ENCODE measurements around the gene CLCN3. TPM values are rescaled to one million over a fixed set of nuclear protein-coding genes. Genes with fewer than 3 reads are reported as not detected.

The CLCN3 gene
- total and polyA plus RNA-seq, 7 donors = 7.9 to 32.3 (median 24.3) TPM

- DNase-seq = peak; percentile 92 to 95
- WGBS, 3 donors = 0 to 1% (median 0%) methylated on average over 36 to 46 of the region's 46 CpGs
- Histone ChIP-seq H3K27me3 (ENCODE audit: insufficient read depth in 3 of 3, low read length in 2 of 3) (no peaks in the 10 kb centered on the region), H3K27ac (peak within 1 kb of the TSS; percentile 63), H3K4me1 (peaks cover 10% of the 10 kb centered on the region), H3K9me3 (no peaks in the 10 kb centered on the region), H3K4me3 (peak within 1 kb of the TSS; percentile 87), H3K36me3 (ENCODE audit: insufficient read depth in 1 of 2, low read depth in 1 of 2) (peaks cover 0 to 9% of the 10 kb centered on the region in 2 donors)
- ATAC-seq = peak; percentile 90 to 99 (median 98)
- no peak for TF ChIP-seq CTCF (IDR thresholded peaks at IDR 0.05)
- intact Hi-C loops (cut with DNase I) = no loop called here
These were observed 137.3 kb downstream of the CLCN3 start, which contains the start of gene HPF1 for GRCh38 chr4:169757575-169758184. Gene HPF1 (minus strand): TSS chr4:169757944. CDS start chr4:169757877, 67 bp downstream.

GRCh38 chr4:169758401-169758962 is 138.1 kb downstream of the CLCN3 start:
- H3K36me3 ChIP-seq (ENCODE audit: insufficient read depth in 1 of 2, low read depth in 1 of 2) = peaks cover 0 to under 1% of the 10 kb centered on the region in 2 donors
- peak in 1 of 4 donors; percentile 3 for ATAC-seq

GRCh38 chr4:169761846-169762245 is 141.5 kb downstream of the CLCN3 start:
- 59 to 61% (median 60%) methylated on average over 4 of the region's 4 CpGs for WGBS, 3 donors
- Histone ChIP-seq H3K36me3 (ENCODE audit: insufficient read depth in 1 of 2, low read depth in 1 of 2) (no peaks in the 10 kb centered on the region), H3K27me3 (ENCODE audit: insufficient read depth in 3 of 3, low read length in 2 of 3) (peaks cover 0 to 2% (median 0%) of the 10 kb centered on the region in 3 donors), H3K4me3 (no peak overlapping the region), H3K9me3 (no peaks in the 10 kb centered on the region), H3K27ac (no peak overlapping the region), H3K4me1 (peaks cover 2% of the 10 kb centered on the region)
- DNase-seq (no peak), ATAC-seq (no peak)
- intact Hi-C loops (cut with DNase I) = no loop called here
- TF ChIP-seq CTCF (IDR thresholded peaks at IDR 0.05) = no peak

More at GRCh38 chr4:169758401-169758962, 138.1 kb downstream of the CLCN3 start:
- TF ChIP-seq CTCF (IDR thresholded peaks at IDR 0.05) = no peak
- Histone ChIP-seq H3K4me1 (peaks cover 10% of the 10 kb centered on the region), H3K27ac (peak overlapping the region; percentile 63), H3K4me3 (peak overlapping the region; percentile 87), H3K27me3 (ENCODE audit: insufficient read depth in 3 of 3, low read length in 2 of 3) (no peaks in the 10 kb centered on the region), H3K9me3 (no peaks in the 10 kb centered on the region)
- DNase-seq = no peak
- 37 to 44% (median 41%) methylated on average over 11 of the region's 11 CpGs for WGBS, 3 donors
- intact Hi-C loops (cut with DNase I) = no loop called here

GRCh38 chr4:169765835-169766234 is 145.5 kb downstream of the CLCN3 start:
- Histone ChIP-seq H3K4me3 (no peak overlapping the region), H3K9me3 (no peaks in the 10 kb centered on the region), H3K27ac (no peak overlapping the region), H3K27me3 (ENCODE audit: insufficient read depth in 3 of 3, low read length in 2 of 3) (peaks cover 0 to 2% (median 0%) of the 10 kb centered on the region in 3 donors), H3K36me3 (ENCODE audit: insufficient read depth in 1 of 2, low read depth in 1 of 2) (no peaks in the 10 kb centered on the region), H3K4me1 (no peaks in the 10 kb centered on the region)
- TF ChIP-seq CTCF (IDR thresholded peaks at IDR 0.05) = no peak
- ATAC-seq = no peak
- 40 to 56% (median 43%) methylated on average over 2 of the region's 2 CpGs for WGBS, 3 donors
- intact Hi-C loops (cut with DNase I) = no loop called here
- no peak for DNase-seq

All from psoas muscle (tissue), 8 donors.